Measurements from ENCODE around the gene BCL2L13.

The BCL2L13 gene, protein sequence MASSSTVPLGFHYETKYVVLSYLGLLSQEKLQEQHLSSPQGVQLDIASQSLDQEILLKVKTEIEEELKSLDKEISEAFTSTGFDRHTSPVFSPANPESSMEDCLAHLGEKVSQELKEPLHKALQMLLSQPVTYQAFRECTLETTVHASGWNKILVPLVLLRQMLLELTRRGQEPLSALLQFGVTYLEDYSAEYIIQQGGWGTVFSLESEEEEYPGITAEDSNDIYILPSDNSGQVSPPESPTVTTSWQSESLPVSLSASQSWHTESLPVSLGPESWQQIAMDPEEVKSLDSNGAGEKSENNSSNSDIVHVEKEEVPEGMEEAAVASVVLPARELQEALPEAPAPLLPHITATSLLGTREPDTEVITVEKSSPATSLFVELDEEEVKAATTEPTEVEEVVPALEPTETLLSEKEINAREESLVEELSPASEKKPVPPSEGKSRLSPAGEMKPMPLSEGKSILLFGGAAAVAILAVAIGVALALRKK

DNA sequence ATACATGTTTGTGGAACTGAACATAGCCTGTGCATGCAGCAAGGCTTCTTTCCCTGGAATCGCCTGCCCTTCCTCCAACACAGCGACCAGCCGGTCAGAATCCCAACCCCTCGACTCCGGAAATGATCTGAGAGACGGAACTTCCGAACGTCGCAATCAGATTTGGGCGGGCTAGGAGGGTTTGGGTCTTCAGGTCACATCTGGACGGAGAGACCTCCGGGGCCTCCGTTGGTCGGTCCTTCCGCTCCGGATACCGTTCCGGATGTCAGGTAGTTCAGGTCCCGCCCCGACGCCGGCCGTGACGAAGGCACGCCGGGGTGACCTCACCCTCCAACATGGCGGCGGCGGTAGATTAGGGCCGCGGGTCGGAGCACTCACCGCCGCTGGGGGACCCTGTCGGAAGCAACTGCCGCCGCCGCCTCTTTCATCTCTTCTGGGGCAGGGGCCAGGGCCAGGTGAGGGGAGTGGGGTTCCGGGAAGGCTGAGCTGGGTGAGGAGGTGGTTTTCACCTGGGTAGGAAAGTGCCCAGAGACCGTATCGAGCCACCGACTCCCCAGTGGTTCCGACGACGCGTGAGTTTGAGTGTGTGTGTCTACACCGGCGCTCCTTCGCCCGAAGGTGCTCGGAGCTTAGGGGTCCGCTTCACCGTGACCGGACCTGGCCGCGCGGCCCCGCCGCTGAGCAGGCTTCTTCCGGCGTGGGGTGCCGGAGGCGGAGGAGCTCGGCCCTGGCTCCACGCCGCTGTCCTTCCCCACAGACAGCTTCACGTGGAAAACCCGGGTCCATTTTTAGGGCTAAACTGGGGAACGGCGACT lies at the start of gene BCL2L13:
Gene BCL2L13, plus strand, starts transcription at position 326 of the 815 bp plus-strand sequence. CDS start 16,955 bp downstream, outside the sequence.
- Histone ChIP-seq H3K4me1 (ENCODE audit: control insufficient read depth, insufficient read depth, low read length) (no peaks in the 10 kb centered on the region), H3K4me3 (ENCODE audit: low read length) (peak within 1 kb of the TSS; percentile 51), H3K9me3 (ENCODE audit: control insufficient read depth, insufficient read depth, low read length) (no peaks in the 10 kb centered on the region), H3K27me3 (ENCODE audit: control insufficient read depth, insufficient read depth, low read length) (no peaks in the 10 kb centered on the region), H3K36me3 (ENCODE audit: control insufficient read depth, insufficient read depth, low read length) (no peaks in the 10 kb centered on the region), H3K27ac (ENCODE audit: low read length) (peak within 1 kb of the TSS; percentile 21)
- peak; percentile 83 for DNase-seq (ENCODE audit: low read depth, low spot score)
- WGBS (ENCODE audit: insufficient coverage, insufficient read length) = no CpG with 5 or more reads among the region's 70 CpGs

DNA sequence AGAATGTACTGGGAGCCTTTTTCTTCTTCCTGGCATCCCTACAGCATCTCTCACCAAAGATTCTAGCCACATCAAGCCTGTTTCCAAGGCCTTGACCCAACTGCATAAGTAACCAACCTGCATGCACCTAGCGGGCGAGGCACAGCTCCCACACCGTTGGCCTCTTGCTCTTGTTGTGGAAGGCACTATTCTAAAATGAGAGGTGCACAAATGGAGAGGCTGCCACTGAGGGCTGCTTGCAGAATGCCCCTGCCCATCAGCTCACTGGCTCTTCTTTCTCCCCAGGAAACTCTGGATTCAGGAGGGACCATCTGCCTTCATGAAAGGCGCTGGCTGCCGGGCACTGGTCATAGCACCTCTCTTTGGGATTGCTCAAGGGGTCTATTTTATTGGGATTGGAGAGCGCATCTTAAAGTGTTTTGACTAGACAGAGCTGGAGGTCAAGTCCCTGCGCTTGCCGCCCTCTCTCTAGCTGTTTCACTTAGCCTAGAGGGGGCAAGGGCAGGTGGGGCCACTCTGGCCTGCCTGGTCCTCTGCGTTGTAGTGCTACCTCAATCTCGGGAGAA lies 48.7 kb upstream of the BCL2L13 start:
- no peak overlapping the region for H3K4me3 ChIP-seq (ENCODE audit: low read length)
- H3K9me3 ChIP-seq (ENCODE audit: control insufficient read depth, insufficient read depth, low read length) = no peaks in the 10 kb centered on the region
- no peak for DNase-seq (ENCODE audit: low read depth, low spot score)
- WGBS (ENCODE audit: insufficient coverage, insufficient read length) = no CpG with 5 or more reads among the region's 10 CpGs
- H3K36me3 ChIP-seq (ENCODE audit: control insufficient read depth, insufficient read depth, low read length) = peaks cover 13% of the 10 kb centered on the region
- no peaks in the 10 kb centered on the region for H3K27me3 ChIP-seq (ENCODE audit: control insufficient read depth, insufficient read depth, low read length)
- no peaks in the 10 kb centered on the region for H3K4me1 ChIP-seq (ENCODE audit: control insufficient read depth, insufficient read depth, low read length)
- no peak overlapping the region for H3K27ac ChIP-seq (ENCODE audit: low read length)

DNA sequence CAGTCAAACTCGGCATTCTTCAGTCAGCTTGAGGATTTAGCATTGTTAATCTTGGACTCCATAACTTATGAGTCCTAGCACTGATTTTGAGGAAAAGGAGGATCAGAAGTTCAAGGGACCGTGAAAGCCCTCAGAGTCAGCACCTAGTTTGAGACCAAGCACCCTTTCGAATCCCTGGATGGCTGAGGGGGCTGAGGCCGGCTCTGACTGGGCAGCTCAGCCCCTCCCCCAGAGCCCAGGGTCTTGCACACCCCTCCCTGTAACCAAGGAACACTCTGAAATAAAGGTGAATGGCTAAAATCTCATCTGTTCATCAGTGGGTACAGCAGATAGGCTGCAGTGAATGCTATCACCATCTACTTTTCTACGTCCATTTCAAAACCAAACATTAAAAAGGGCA lies 48.0 kb upstream of the BCL2L13 start:
- WGBS (ENCODE audit: insufficient coverage, insufficient read length) = no CpG with 5 or more reads among the region's 5 CpGs
- DNase-seq (ENCODE audit: low read depth, low spot score) = no peak
- Histone ChIP-seq H3K36me3 (ENCODE audit: control insufficient read depth, insufficient read depth, low read length) (peaks cover 18% of the 10 kb centered on the region), H3K9me3 (ENCODE audit: control insufficient read depth, insufficient read depth, low read length) (no peaks in the 10 kb centered on the region), H3K27me3 (ENCODE audit: control insufficient read depth, insufficient read depth, low read length) (no peaks in the 10 kb centered on the region), H3K27ac (ENCODE audit: low read length) (no peak overlapping the region), H3K4me1 (ENCODE audit: control insufficient read depth, insufficient read depth, low read length) (no peaks in the 10 kb centered on the region), H3K4me3 (ENCODE audit: low read length) (no peak overlapping the region)

DNA sequence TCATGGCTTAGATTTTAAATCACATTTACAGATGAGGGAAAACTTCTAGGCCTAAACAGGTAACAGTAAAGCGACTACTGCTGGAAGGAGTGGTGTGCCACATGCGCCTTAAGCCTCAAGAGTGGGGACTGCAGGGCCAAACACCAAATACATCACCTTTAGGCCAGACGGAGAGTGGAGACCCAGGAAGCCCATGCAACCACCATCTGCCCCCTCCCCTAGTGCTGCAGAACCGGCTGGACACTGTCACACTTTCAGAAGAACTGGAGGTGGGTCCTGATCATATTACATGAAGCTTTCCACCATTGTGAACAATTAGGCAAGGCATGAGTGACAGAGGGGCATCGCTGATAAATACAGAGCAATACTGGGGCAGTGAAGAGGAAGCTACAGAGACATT lies 46.4 kb upstream of the BCL2L13 start:
- WGBS (ENCODE audit: insufficient coverage, insufficient read length) = no CpG with 5 or more reads among the region's 5 CpGs
- no peak for DNase-seq (ENCODE audit: low read depth, low spot score)
- Histone ChIP-seq H3K27ac (ENCODE audit: low read length) (no peak overlapping the region), H3K9me3 (ENCODE audit: control insufficient read depth, insufficient read depth, low read length) (no peaks in the 10 kb centered on the region), H3K36me3 (ENCODE audit: control insufficient read depth, insufficient read depth, low read length) (peaks cover 22% of the 10 kb centered on the region), H3K4me3 (ENCODE audit: low read length) (no peak overlapping the region), H3K4me1 (ENCODE audit: control insufficient read depth, insufficient read depth, low read length) (no peaks in the 10 kb centered on the region), H3K27me3 (ENCODE audit: control insufficient read depth, insufficient read depth, low read length) (no peaks in the 10 kb centered on the region; the same call in 1 of the 2 replicates)

DNA sequence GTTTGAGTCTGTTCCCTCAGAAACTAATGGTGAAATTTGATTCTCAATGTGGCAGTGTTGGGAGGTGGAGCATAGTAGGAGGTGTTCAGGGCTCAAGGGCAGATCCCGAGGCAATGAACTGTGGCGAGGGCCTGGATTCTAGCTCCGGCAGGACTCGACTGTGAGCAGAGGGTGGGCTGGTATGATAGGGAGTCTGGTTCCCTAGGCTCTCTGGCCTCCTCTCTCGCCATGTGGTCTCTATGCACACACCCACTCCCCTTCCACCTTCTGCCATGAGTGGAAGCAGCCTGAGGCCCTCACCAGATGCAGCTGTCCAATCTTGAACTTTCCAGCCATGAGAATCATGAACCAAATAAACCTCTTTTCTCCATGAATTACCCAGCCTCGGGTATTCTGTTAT lies 42.3 kb upstream of the BCL2L13 start:
- H3K27ac ChIP-seq (ENCODE audit: low read length) = no peak overlapping the region
- H3K27me3 ChIP-seq (ENCODE audit: control insufficient read depth, insufficient read depth, low read length) = no peaks in the 10 kb centered on the region; the same call in 1 of the 2 replicates
- WGBS (ENCODE audit: insufficient coverage, insufficient read length) = no CpG with 5 or more reads among the region's 6 CpGs
- no peak overlapping the region for H3K4me3 ChIP-seq (ENCODE audit: low read length)
- H3K36me3 ChIP-seq (ENCODE audit: control insufficient read depth, insufficient read depth, low read length) = peaks cover 28% of the 10 kb centered on the region; the same call in 1 of the 2 replicates
- no peaks in the 10 kb centered on the region for H3K9me3 ChIP-seq (ENCODE audit: control insufficient read depth, insufficient read depth, low read length)
- DNase-seq (ENCODE audit: low read depth, low spot score) = no peak
- H3K4me1 ChIP-seq (ENCODE audit: control insufficient read depth, insufficient read depth, low read length) = no peaks in the 10 kb centered on the region

DNA sequence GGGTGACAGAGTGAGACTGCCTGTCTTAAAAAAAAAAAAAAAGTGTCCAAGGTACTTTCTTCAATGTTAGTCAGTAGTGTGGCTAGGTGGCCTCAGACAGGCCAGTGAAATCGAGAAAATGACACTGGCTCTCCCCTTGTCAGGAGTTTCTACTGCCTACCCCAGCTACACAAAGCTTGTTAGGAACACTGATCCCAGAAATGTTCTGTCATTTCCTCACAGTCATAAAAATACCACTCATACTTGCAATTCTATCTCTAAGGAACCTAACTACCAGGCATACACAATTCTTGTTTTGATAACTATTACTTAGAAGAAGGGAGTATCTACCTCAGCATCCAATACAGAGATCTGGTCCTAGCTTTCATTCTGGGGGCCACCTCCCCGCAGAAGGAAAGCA lies 41.3 kb upstream of the BCL2L13 start:
- H3K4me1 ChIP-seq (ENCODE audit: control insufficient read depth, insufficient read depth, low read length) = no peaks in the 10 kb centered on the region
- H3K36me3 ChIP-seq (ENCODE audit: control insufficient read depth, insufficient read depth, low read length) = peaks cover 26% of the 10 kb centered on the region; the same call in 1 of the 2 replicates
- H3K9me3 ChIP-seq (ENCODE audit: control insufficient read depth, insufficient read depth, low read length) = no peaks in the 10 kb centered on the region
- DNase-seq (ENCODE audit: low read depth, low spot score) = no peak
- no peak overlapping the region for H3K27ac ChIP-seq (ENCODE audit: low read length)
- H3K4me3 ChIP-seq (ENCODE audit: low read length) = no peak overlapping the region
- no peaks in the 10 kb centered on the region; the same call in 1 of the 2 replicates for H3K27me3 ChIP-seq (ENCODE audit: control insufficient read depth, insufficient read depth, low read length)
- no CpG with 5 or more reads among the region's 2 CpGs for WGBS (ENCODE audit: insufficient coverage, insufficient read length)

DNA sequence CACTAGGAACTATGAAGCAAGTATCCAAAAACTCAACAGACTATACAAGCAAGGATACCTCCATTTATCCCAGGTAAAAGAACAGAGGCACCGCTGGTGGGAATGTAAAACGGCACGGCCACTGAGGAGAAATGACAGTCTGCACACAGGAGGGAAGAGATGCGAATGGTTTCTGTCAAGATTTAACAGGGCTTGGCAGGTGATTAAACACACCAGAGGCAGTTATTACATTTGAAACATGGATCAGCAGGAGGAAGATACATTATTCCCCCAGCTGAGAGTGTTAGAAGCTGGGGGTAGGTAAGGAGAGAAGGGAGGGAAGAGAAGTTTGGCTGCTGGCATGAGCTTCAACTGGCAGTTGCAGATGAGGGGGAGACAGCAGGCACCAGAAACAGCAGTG lies 40.2 kb upstream of the BCL2L13 start:
- H3K27me3 ChIP-seq (ENCODE audit: control insufficient read depth, insufficient read depth, low read length) = no peaks in the 10 kb centered on the region; the same call in 1 of the 2 replicates
- DNase-seq (ENCODE audit: low read depth, low spot score) = no peak
- no peaks in the 10 kb centered on the region for H3K4me1 ChIP-seq (ENCODE audit: control insufficient read depth, insufficient read depth, low read length)
- no peak overlapping the region for H3K27ac ChIP-seq (ENCODE audit: low read length)
- no peaks in the 10 kb centered on the region for H3K9me3 ChIP-seq (ENCODE audit: control insufficient read depth, insufficient read depth, low read length)
- WGBS (ENCODE audit: insufficient coverage, insufficient read length) = no CpG with 5 or more reads among the region's 4 CpGs
- peaks cover 21% of the 10 kb centered on the region; the same call in 1 of the 2 replicates for H3K36me3 ChIP-seq (ENCODE audit: control insufficient read depth, insufficient read depth, low read length)
- no peak overlapping the region for H3K4me3 ChIP-seq (ENCODE audit: low read length)

DNA sequence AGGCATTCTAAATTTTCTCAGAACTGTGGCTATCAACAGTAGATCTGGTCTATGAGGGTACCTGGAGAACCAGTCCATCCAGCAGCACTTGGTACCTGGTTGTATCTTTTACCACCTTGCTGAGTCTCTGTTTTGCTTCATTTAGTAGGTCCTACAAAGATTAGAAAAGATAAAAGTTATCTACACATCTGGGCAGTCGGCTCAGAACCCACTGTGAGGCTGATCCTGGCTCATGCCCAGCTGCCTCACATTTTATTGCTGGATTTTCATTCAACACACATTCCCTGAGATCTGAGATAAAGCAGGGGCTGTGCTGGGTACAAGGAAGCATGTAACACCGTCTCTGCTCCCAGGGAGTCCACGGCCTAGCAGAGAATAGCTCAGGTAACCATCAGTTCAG lies 37.5 kb upstream of the BCL2L13 start:
- no peak for DNase-seq (ENCODE audit: low read depth, low spot score)
- Histone ChIP-seq H3K27ac (ENCODE audit: low read length) (no peak overlapping the region), H3K27me3 (ENCODE audit: control insufficient read depth, insufficient read depth, low read length) (no peaks in the 10 kb centered on the region; the same call in 1 of the 2 replicates), H3K9me3 (ENCODE audit: control insufficient read depth, insufficient read depth, low read length) (no peaks in the 10 kb centered on the region), H3K4me1 (ENCODE audit: control insufficient read depth, insufficient read depth, low read length) (no peaks in the 10 kb centered on the region), H3K4me3 (ENCODE audit: low read length) (no peak overlapping the region), H3K36me3 (ENCODE audit: control insufficient read depth, insufficient read depth, low read length) (peaks cover 12% of the 10 kb centered on the region; the same call in 1 of the 2 replicates)
- WGBS (ENCODE audit: insufficient coverage, insufficient read length) = no CpG with 5 or more reads among the region's 3 CpGs

DNA sequence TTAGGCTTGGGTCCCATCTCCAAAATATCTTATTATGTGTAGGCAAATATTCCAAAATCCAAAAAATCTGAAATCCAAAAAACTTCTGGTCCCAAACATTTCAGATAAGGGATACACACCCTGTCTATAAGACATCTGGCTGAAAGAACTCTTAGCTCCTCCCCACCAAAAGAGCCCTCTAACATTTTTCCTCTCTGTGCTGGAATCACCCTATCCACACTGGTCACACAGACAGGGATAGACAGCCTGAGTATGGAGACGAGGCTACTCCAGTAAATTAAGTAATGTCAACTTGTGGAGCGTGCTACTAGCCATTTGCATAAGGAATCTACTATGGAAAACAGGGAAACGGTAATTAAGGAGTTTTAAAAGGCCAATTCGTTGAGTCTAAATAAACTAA lies 34.9 kb upstream of the BCL2L13 start:
- Histone ChIP-seq H3K27ac (ENCODE audit: low read length) (no peak overlapping the region), H3K27me3 (ENCODE audit: control insufficient read depth, insufficient read depth, low read length) (no peaks in the 10 kb centered on the region), H3K4me1 (ENCODE audit: control insufficient read depth, insufficient read depth, low read length) (no peaks in the 10 kb centered on the region), H3K4me3 (ENCODE audit: low read length) (no peak overlapping the region), H3K36me3 (ENCODE audit: control insufficient read depth, insufficient read depth, low read length) (peaks cover 3% of the 10 kb centered on the region; the same call in 1 of the 2 replicates), H3K9me3 (ENCODE audit: control insufficient read depth, insufficient read depth, low read length) (no peaks in the 10 kb centered on the region)
- no peak for DNase-seq (ENCODE audit: low read depth, low spot score)
- WGBS (ENCODE audit: insufficient coverage, insufficient read length) = no CpG with 5 or more reads among the region's 4 CpGs

DNA sequence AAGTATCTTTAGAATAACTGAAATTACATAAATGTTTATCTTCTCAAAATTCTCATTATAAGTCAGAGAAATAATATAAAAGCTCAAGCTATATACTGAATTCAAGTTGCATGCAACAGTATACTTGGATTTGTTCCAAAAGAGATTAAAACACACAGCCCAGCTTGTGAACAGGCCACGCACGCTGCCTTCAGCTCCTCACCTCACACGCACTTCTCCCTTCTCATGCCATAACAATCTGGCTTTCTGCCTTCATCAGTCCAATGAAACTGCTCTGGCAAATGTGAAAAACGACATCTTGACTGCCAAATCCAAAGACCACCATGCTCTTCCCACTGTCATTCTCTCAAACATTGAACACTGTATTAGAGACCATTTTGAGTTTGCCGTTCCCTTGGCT lies 32.1 kb upstream of the BCL2L13 start:
- no peaks in the 10 kb centered on the region for H3K4me1 ChIP-seq (ENCODE audit: control insufficient read depth, insufficient read depth, low read length)
- no peak overlapping the region for H3K27ac ChIP-seq (ENCODE audit: low read length)
- no CpG with 5 or more reads among the region's 5 CpGs for WGBS (ENCODE audit: insufficient coverage, insufficient read length)
- peaks cover 5% of the 10 kb centered on the region; the same call in 1 of the 2 replicates for H3K36me3 ChIP-seq (ENCODE audit: control insufficient read depth, insufficient read depth, low read length)
- no peak overlapping the region for H3K4me3 ChIP-seq (ENCODE audit: low read length)
- DNase-seq (ENCODE audit: low read depth, low spot score) = no peak
- H3K27me3 ChIP-seq (ENCODE audit: control insufficient read depth, insufficient read depth, low read length) = no peaks in the 10 kb centered on the region
- H3K9me3 ChIP-seq (ENCODE audit: control insufficient read depth, insufficient read depth, low read length) = no peaks in the 10 kb centered on the region
